NCI-H446 treated with DMSO at 0.1 percent for 48 hours (cell line): ENCODE data around the gene USP11.
"Not testable (repeated sequence)": the region's sequence is repeated elsewhere in the genome, so short reads cannot be mapped to it uniquely, and the experiment has no call there.

Experiments used
- DNase-seq: peaks from one replicate; lab custom pipeline; 2025; lab: John Stamatoyannopoulos, UW

The USP11 gene

DNA sequence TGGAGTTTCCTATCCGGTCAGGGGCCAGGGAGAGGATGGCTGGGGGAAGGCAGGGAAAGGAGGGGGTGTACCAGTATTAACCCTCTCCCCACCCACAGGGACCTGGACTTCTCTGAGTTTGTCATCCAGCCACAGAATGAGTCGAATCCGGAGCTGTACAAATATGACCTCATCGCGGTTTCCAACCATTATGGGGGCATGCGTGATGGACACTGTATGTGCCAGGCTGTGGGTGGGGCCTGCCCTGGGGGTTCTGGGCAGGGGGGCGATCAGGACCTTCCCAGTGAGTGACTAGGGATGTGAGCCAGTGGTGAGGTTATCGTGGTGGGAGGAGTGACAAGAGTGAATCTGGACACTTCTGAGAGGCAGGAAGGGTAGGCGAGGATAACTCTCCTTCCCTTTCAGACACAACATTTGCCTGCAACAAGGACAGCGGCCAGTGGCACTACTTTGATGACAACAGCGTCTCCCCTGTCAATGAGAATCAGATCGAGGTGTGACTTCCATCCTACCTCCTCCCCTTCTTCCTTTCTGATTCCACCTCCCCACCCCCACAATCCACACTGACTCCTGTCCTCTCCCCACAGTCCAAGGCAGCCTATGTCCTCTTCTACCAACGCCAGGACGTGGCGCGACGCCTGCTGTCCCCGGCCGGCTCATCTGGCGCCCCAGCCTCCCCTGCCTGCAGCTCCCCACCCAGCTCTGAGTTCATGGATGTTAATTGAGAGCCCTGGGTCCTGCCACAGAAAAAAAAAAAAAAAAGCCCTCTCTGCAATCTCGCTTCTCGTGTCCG lies 14.6 kb downstream of the USP11 start:
- no peak for DNase-seq

DNA sequence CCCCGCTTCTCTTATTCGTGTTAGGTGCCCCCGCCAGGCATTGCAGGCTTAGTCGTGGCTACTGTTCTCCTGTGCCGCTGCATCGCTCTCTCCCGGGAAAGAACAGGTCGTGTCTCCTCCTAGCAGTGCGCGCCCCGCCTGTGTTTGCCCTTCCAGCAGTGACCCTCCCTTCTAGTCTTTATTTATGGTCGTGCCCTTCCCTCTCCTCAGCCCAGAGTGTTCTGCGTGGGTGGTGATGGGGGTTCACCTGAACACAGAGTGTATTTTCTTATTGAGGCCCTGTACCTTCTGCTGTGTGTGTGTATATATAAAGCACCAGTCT lies 15.2 kb downstream of the USP11 start:
- no peak for DNase-seq

DNA sequence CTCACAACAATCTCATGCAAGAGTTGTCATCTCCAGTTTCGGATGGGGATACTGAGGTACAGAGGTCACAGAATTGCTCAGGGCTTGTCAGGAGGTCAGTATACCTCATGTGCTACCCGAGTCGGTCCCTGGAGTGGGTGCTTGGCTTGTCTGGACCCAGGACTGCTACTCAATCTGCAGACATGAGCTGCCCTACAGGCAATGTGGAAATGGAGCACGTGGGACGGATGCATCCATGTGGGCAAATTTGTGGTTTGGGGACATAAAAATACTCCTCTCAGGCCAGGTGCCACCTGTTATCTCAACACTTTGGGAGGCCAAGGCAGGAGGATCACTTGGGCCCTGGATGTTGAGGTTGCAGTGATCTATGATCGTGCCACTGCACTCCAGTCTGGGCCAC lies 15.8 kb downstream of the USP11 start:
- DNase-seq: no peak

DNA sequence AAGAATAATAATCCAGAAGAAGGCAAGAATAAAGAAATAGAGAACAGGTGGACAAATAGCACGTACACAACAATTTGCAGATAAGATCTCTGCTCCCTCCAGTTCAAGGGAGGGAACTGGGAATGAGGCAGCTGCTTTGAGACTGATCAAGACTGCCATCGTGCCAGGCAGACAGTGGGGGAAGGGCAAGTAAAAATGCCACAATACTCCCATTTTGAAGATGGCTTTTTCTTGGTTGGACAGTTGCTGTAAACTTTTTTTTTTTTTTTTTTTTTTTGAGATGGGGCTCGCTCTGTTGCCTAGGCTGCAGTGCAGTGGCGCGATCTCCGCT lies 17.2 kb downstream of the USP11 start:
- DNase-seq: no peak

DNA sequence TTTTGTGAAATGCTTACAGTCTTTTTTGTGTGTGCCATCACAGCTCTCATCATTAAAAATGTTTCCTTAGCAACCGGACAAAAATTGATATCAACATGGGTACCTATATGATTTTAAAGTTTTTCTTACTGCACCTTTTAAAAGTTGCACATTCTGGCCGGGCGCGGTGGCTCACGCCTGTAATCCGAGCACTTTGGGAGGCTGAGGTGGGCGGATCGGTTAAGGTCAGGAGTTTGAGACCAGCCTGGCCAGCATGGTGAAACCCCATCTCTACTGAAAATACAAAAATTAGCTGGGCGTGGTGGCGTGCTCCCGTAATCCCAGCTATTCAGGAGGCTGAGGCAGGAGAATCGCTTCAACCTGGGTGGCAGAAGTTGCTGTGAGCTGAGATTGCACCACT lies 24.8 kb downstream of the USP11 start:
- DNase-seq: not testable (repeated sequence)

DNA sequence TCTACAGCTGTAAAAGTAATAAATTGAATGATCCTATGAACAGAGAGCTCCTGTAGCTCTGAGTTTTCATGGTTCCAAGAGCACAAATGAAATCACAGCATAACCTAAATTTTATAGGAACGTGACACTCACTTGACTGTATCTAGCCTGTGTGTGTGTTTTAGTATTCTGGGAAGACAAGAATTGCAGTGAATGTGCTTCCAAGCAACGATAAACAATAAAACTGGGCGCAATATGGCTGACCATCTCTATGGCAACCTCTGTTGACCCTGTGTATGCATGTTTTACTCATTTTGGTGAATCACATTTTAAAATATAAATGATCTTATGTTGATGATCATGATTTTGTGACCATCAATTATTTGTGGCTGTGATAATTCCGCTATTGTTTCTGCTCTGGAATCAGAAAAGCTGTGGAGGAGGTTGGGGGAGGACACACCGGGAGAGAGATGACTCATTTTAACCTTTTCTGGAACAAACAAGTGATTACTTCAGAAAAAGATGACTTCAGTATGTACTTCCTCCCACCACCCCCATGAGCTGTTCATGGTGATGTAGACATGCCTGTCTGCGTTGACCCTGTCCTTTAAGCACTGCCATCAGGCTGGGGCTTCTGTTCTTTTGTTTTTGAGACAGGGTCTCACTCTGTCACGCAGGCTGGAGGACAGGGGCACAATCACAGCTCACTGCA lies 31.8 kb downstream of the USP11 start:
- no peak for DNase-seq

DNA sequence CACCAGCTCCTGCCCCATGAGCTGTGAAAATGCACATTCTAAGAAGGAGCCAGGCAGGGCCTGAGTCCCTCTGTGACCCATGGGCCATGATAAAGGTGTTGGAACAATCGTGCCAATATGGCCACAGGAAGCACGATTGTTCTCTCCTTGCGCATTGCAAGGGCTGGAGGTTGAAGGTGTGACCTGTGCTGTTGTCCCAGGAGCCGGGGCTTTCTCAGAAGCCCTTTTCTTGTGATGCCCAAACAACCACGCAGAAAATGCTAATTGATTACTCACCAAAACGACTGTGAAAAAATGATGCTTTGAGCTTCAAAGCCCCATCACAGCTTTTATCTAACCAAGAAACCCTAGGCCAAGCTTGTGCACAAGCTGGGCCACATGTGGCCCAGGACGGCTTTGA lies 33.8 kb downstream of the USP11 start:
- no peak for DNase-seq

DNA sequence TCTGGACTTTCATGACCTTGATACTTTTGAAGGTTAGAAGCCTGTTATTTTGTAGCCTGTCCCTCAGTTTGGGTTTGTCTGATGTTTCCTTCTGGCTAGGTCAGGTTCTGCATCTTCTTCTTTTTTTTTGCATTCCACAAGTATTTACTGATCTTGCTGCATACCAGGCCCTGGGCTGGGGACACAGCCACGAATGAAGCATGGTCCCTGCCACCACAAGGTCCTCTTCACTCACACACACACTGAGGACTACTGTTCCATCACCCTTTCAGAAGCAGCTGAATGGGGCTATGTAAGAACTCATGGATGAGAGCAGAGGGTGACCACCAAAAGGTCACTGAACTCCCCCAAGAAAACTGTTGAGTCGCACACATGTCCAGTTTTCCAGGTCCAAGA lies 39.2 kb downstream of the USP11 start:
- DNase-seq: no peak

DNA sequence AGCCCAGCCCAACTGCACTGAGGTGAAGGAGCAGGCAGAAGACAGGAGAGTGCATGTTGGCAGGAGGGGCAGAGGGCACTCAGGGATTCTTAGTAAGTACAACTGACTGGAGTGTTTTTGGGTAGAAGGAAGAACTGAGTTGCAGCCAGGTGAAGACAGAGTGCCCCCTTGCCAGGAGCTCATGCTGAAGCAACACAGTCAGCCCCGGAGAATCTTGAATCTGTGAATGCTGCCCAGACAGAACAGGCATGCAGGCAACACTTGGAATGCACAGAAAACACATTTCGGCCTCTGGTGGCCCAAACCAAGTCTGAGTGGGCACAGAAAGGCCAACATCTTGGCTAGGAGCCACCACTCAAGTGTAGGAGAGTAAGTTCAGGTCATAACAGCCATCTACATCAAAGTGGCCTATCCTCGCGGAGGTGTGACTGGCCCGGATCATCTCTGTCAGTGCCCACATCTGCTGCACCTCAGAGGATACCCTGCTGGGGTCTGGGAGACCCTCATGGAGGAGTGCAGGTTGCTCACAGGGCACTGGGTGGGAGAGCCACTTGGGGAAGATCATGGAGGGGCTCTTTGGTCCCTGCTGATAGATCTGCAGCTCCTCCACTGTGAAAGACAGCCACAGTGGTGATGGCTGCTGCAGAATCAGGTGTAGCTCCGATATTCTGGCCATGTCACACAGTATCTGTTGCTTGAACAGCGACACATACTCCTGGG lies 40.4 kb downstream of the USP11 start:
- no peak for DNase-seq

DNA sequence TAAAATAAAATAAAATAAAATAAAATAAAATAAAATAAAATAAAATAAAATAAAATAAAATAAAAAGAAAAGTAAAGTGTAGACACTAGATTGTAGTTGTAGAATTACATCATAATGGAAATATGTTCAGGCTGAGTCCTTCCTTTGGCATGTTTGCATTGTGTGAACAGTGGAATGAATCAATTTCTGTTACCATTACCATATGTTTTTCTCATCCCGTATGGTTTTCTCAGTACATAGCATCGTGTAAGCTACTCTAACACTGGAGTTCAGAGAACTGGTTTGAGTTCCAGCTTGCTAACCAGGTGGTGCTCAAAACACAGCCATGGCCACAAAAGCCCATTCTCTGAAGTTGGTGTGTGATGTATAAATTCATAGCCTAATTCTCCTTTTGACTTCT lies 45.9 kb downstream of the USP11 start:
- DNase-seq: no peak

DNA sequence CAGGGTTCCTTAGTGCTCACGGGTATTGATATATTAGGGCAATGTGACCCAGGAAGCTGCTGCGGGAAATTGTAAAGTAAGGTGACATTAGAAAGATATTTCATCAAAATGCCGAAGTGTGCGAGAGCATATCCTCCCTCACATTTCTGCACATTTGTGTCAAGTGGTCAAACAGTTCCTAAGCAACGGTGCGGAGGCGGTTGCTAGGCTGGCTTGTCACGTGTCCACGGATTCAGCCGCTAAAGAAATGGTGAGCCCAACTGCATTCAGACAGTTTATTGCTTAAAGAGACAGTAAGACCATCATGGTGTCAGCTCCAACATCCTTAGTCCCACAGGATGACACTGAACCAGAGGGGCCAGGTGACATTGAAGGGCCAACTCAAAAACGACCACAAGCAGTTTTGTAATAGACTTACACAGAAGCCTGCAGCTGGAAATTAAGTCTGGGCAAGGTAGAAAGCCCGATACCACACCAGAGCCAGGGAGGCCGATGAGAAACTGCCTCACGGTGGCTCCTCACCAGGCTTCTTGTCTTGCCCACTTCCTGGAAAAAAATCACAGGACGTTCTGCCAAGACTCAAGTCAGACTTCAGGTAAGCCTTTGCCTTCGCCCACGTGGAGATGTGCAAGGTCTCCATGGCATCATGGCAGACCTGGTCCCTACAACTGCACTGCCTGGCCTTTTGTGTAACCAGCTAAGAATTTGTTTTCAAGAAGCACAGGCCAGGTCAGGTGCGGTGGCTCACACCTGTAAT lies 50.4 kb downstream of the USP11 start:
- peak; percentile 21 for DNase-seq

DNA sequence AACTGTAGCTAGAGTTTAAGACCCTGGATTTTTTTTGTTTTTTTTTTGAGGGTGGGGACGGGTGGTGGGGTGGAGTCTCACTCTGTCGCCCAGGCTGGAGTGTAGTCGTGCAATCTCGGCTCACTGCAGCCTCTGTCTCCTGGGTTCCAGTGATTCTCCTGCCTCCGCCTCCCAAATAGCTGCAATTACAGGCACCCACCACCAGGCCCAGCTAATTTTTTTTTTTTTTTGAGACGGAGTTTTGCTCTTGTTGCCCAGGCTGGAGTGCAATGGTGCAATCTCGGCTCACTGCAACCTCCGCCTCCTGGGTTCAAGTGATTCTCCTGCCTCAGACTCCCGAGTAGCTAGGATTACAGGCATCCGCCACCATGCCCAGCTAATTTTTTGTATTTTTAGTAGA lies 51.8 kb downstream of the USP11 start:
- not testable (repeated sequence) for DNase-seq

DNA sequence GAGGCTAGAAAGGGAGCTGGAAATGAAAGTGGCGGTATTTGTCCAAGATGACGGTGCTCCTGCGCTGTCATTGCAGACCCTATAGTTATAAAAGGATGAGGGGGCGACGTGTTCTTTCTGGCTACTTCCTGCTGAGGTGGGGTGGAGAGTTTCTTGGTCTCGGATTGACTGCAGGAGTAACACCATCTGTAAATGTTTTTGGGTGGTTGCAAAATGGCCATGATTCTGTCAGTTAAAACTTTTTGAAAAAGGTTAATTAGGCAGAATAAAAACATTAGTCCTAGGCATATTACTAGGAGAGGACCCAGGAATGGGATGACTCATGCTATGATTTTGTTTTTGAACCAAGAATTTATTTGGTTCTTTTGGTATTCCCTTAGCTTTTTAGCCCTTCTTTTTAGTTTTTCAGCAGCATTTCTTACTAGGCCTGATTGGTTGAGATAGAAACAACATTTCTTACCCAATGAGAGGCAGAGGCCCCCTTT lies 53.1 kb downstream of the USP11 start:
- no peak for DNase-seq

DNA sequence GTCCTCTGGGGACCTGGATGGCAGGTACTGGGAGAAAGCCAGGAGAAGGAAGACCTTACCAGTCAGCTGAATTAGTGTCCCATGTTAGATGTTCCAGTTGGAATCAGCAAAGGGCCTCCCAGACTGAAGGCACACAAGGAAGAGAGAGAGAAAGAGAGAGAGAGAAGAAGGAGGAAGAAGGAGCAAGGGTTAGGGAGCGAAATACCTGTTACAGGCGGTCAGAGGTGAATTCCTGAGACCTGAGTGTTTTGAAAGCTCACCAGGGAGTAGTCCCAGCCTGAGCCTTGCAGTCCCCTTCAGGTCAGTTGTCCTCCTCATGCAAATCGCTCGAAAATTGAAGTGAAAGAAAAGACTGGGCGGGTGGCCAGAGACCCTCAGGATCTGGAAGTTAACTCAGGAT lies 60.3 kb downstream of the USP11 start:
- DNase-seq: no peak

DNA sequence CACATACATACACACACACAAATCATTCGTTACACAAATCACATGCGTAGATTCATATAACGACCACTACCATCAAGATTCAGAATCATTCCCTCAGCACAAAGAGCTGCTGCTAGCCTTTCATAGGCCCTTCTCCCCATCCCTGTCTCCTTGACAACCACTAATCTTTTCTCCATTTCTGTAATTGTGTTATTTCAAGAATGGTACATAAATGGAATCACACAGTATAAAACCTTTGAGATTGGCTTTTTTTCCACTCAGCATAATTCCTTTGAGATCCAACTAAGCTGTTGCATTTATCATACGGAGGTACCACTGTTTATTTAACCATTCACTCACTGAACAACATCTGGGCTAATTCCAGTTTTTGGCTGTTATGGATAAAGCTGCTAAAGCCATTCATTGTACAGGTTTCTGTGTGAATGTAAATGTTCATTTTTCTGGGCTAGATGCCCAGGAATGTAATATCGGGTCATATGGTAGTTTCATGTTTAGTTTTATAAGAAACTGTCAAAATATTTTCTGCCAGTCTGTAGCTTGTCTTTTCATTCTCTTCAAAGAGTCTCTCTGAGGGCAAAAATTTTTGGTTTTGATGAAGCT lies 64.1 kb downstream of the USP11 start:
- DNase-seq: no peak

DNA sequence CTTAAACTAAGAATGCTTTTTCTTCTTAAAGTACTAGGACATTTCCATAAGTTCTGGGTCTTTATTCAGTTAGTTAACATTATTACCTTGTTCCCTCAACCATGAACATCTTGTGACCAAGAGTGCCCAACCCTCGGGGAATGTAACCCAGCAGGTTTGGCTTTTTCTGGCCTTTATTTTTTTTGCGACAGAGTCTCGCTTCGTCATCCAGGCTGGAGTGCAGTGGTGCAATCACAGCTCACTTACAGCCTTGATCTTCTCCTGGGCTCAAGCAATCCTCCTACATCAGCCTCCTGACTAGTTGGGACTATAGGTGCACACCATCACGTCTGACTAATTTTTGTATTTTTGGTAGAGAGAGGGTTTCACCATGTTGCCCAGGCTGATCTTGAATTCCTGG lies 65.1 kb downstream of the USP11 start:
- DNase-seq: no peak
